DND-41 (cell line): Measurements from ENCODE around the gene CDHR3.
A peak's percentile ranks its signal among the peaks of the same experiment; 100 is the strongest.

Experiments
- ATAC-seq: fragments of 200-7000 bp; cut with Tn5 transposase; 3 replicates; pipeline ENCODE4 v1.9.1; 2021; ENCODE audit warnings: low read depth; ENCODE audit not compliant: insufficient read depth
- DNase-seq: peaks from one replicate; pipeline ENCODE4 v3.0.0-alpha.2; 2020
- H2AFZ ChIP-seq: 2 replicates; pipeline ENCODE4 v1.6.0; 2012; ENCODE audit warnings: low read depth, low read length
- H3K27ac ChIP-seq: 2 replicates; pipeline ENCODE4 v1.5.1; 2012; ENCODE audit warnings: low read length, inconsistent platforms
- H3K27me3 ChIP-seq: fragments of 200-600 bp; sonication (generic); 2 replicates; pipeline ENCODE4 v1.6.0; 2012; ENCODE audit warnings: low read length, mild to moderate bottlenecking, inconsistent platforms; ENCODE audit not compliant: insufficient read depth, poor library complexity
- H3K36me3 ChIP-seq: 2 replicates; pipeline ENCODE4 v1.5.1; 2012; ENCODE audit warnings: low read length, inconsistent platforms; ENCODE audit not compliant: insufficient read depth
- H3K4me1 ChIP-seq: 2 replicates; pipeline ENCODE4 v1.5.1; 2012; ENCODE audit warnings: mild to moderate bottlenecking, low read length; ENCODE audit not compliant: insufficient read depth
- H3K4me2 ChIP-seq: 2 replicates; pipeline ENCODE4 v1.6.0; 2012; ENCODE audit warnings: mild to moderate bottlenecking, moderate library complexity, low read length, inconsistent platforms; ENCODE audit not compliant: insufficient read depth
- H3K4me3 ChIP-seq, 2 experiments: fragments of 200-600 bp in 1 of 2; shearing (Covaris generic) in 1 of 2; 2 replicates each; pipeline ENCODE4 v1.5.1; 2012 to 2016; ENCODE audit warnings: inconsistent platforms in 2 of 2, low read length in 2 of 2, mild to moderate bottlenecking in 2 of 2, low read depth in 1 of 2, moderate library complexity in 1 of 2
- H3K79me2 ChIP-seq: 2 replicates; pipeline ENCODE4 v1.6.0; 2012; ENCODE audit warnings: low read length, inconsistent platforms; ENCODE audit not compliant: insufficient read depth
- H3K9ac ChIP-seq: 2 replicates; pipeline ENCODE4 v1.6.0; 2012; ENCODE audit warnings: low read depth, mild to moderate bottlenecking, inconsistent platforms, low read length, moderate library complexity
- H3K9me3 ChIP-seq: 2 replicates; pipeline ENCODE4 v1.5.1; 2012; ENCODE audit warnings: low read length, moderate library complexity, mild to moderate bottlenecking, inconsistent platforms; ENCODE audit not compliant: insufficient read depth, severe bottlenecking
- H4K20me1 ChIP-seq: 2 replicates; pipeline ENCODE4 v1.6.0; 2012; ENCODE audit warnings: low read length; ENCODE audit not compliant: insufficient read depth
- EZH2 ChIP-seq: IDR thresholded peaks from 3 replicates; pipeline ENCODE4 v1.6.1; 2012; ENCODE audit warnings: borderline replicate concordance, low read depth, mild to moderate bottlenecking, moderate library complexity, low read length, inconsistent platforms; ENCODE audit not compliant: severe bottlenecking
- TF ChIP-seq, protein P1 (sequence below): IDR thresholded peaks from 2 replicates; pipeline ENCODE4 v1.5.1; 2012; ENCODE audit warnings: borderline replicate concordance, low read length, moderate library complexity, mild to moderate bottlenecking; ENCODE audit not compliant: poor library complexity, severe bottlenecking; ENCODE audit errors: extremely low read depth

CDHR3 gene

DNA sequence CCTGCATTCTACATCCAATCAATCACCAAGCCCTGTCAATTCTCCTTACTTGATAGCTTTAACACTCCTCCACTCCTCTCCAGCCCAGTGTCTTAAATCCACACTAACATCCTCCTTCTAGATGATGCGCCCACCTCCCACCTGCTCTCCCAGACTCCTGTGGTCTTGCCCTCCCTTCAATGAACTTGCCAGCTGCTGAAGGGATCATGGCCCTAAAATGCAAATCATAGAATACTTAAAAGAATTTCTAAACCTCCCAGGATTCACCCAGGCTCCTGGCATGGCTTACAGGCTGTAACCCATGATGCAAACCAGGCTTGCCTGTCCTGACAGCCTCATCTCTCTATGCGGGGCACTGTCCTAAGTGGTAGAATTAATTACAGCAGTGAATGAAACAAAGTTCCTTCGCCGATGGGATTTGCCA, 105.5 kb downstream of the CDHR3 start:
- no peak overlapping the region for H3K4me2 ChIP-seq

DNA sequence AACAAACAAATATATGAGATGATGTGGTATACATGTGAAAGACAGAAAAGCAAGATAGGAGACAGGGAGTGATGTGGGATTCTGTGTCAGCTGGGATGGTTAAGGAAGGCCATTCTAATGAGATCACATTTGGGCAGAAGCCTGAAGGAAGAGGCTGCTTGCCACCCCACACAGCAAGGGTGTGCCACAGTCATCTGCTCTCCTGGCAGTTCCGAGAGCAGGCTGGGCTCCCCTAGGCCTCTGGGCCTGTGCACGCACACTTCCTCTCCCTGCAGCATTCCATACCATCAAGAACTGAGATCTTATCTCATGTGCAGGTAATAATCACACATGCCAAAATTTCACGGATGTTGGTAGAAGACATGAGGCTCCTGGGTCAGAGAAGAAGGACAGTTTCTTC, 105.9 kb downstream of the CDHR3 start:
- no peaks in the 10 kb centered on the region for H4K20me1 ChIP-seq
- H3K4me2 ChIP-seq: no peak overlapping the region
- no peak overlapping the region for H3K9ac ChIP-seq
- no peak overlapping the region for H3K4me3 ChIP-seq
- H3K79me2 ChIP-seq: no peaks in the 10 kb centered on the region
- ATAC-seq (no peak), DNase-seq (no peak)
- no peaks in the 10 kb centered on the region for H3K27me3 ChIP-seq
- H3K36me3 ChIP-seq: no peaks in the 10 kb centered on the region
- H3K27ac ChIP-seq: peak overlapping the region; percentile 100
- H2AFZ ChIP-seq: no peak overlapping the region
- H3K9me3 ChIP-seq: no peaks in the 10 kb centered on the region
- H3K4me1 ChIP-seq: peaks cover 56% of the 10 kb centered on the region
- no peak for TF ChIP-seq EZH2
- TF ChIP-seq, protein P1, sequence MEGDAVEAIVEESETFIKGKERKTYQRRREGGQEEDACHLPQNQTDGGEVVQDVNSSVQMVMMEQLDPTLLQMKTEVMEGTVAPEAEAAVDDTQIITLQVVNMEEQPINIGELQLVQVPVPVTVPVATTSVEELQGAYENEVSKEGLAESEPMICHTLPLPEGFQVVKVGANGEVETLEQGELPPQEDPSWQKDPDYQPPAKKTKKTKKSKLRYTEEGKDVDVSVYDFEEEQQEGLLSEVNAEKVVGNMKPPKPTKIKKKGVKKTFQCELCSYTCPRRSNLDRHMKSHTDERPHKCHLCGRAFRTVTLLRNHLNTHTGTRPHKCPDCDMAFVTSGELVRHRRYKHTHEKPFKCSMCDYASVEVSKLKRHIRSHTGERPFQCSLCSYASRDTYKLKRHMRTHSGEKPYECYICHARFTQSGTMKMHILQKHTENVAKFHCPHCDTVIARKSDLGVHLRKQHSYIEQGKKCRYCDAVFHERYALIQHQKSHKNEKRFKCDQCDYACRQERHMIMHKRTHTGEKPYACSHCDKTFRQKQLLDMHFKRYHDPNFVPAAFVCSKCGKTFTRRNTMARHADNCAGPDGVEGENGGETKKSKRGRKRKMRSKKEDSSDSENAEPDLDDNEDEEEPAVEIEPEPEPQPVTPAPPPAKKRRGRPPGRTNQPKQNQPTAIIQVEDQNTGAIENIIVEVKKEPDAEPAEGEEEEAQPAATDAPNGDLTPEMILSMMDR: no peak

More for the DNA sequence above, 105.5 kb downstream of the CDHR3 start:
- no peaks in the 10 kb centered on the region for H3K79me2 ChIP-seq
- no peaks in the 10 kb centered on the region for H3K27me3 ChIP-seq
- no peaks in the 10 kb centered on the region for H4K20me1 ChIP-seq
- DNase-seq: no peak
- H3K9me3 ChIP-seq: no peaks in the 10 kb centered on the region
- H3K4me3 ChIP-seq: no peak overlapping the region
- H2AFZ ChIP-seq: no peak overlapping the region
- no peak for ATAC-seq
- peak overlapping the region; percentile 100 for H3K27ac ChIP-seq
- no peak for TF ChIP-seq EZH2
- TF ChIP-seq, protein P1: no peak
- no peak overlapping the region for H3K9ac ChIP-seq
- H3K36me3 ChIP-seq: no peaks in the 10 kb centered on the region
- peaks cover 52% of the 10 kb centered on the region for H3K4me1 ChIP-seq

- peak overlapping the region; percentile 100 for H3K27ac ChIP-seq
- no peaks in the 10 kb centered on the region for H3K36me3 ChIP-seq
- H3K4me3 ChIP-seq: no peak overlapping the region
- H3K79me2 ChIP-seq: no peaks in the 10 kb centered on the region
- H3K4me1 ChIP-seq: peaks cover 59% of the 10 kb centered on the region
- DNase-seq (no peak), ATAC-seq (no peak)
- no peaks in the 10 kb centered on the region for H3K9me3 ChIP-seq
- TF ChIP-seq, protein P1: no peak
- no peak for TF ChIP-seq EZH2
- H3K4me2 ChIP-seq: peak overlapping the region; percentile 72; the same call in 1 of the 2 replicates
- H3K9ac ChIP-seq: 0 out of 2 replicates have a peak overlapping the region, but pooled peaks have one; percentile 62
- H2AFZ ChIP-seq: no peak overlapping the region
- no peaks in the 10 kb centered on the region for H4K20me1 ChIP-seq
- no peaks in the 10 kb centered on the region for H3K27me3 ChIP-seq
These were observed 106.6 kb downstream of the CDHR3 start for GRCh38 chr7:106069471-106070200.
